Ishikawa (cell line): ENCODE results near the gene CUL7.

ENCODE experiments used
- EP300 ChIP-seq: IDR thresholded peaks from 2 replicates; pipeline ENCODE4 v1.6.1; 2012; ENCODE audit warnings: borderline replicate concordance
- ZBTB7A ChIP-seq: IDR thresholded peaks from 2 replicates; pipeline ENCODE4 v1.6.1; 2012; ENCODE audit warnings: low read depth

DNA sequence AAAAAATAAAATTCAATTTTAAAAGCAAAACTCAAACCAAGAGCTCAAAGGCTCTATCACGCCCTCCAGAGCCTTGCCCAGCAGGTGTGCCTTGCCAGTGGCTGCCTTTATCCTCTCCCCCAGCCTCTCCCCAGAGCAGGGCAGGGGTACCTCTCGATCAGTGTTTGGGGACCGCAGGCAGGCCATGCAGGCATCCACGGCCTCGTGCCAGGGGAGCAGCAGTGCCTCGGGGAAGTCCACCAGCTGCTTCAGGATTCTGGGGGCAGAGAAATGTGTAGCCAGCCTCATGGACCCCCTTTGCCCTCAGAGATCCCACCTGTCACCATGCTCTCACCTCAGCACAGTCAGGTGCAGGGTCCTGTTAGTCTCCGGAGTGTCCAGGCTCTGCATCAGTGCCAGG lies 5.7 kb downstream of the CUL7 start:
- TF ChIP-seq EP300 (no peak), ZBTB7A (no peak)
